Thoracic aorta (tissue), 2 donors: ENCODE results near the gene PHLDA1. TPM values are rescaled to one million over a fixed set of nuclear protein-coding genes. Genes with fewer than 3 reads are reported as not detected.
"Not testable (repeated sequence)": the region's sequence is repeated elsewhere in the genome, so short reads cannot be mapped to it uniquely, and the experiment has no call there.

Source experiments
- ATAC-seq: fragments of 150-250 bp; one replicate; pipeline ENCODE4 v1.8.0; 2017; ENCODE audit warnings: low read depth; ENCODE audit not compliant: insufficient number of reproducible peaks, low FRiP score
- DNase-seq: peaks from one replicate; pipeline ENCODE4 v3.0.0-alpha.2; 2020; ENCODE audit warnings: low spot score
- H3K27ac ChIP-seq, 2 donors: fragments of 200-600 bp; sonication (generic); 1 replicate in 1 of 2; 2 replicates in 1 of 2; pipeline ENCODE4 v1.5.1; 2016; ENCODE audit warnings: mild to moderate bottlenecking in 2 of 2, moderate library complexity in 2 of 2
- H3K27me3 ChIP-seq: fragments of 200-600 bp; sonication (generic); replicated peaks from 2 replicates; pipeline ENCODE4 v1.6.0; 2016; ENCODE audit warnings: mild to moderate bottlenecking; ENCODE audit not compliant: insufficient read depth
- H3K36me3 ChIP-seq: fragments of 200-600 bp; sonication (generic); one replicate; pipeline ENCODE4 v1.5.1; 2016
- H3K4me1 ChIP-seq, 2 donors: fragments of 200-600 bp; sonication (generic); 1 replicate in 1 of 2; 2 replicates in 1 of 2; pipeline versions ENCODE4 v1.5.1 to v1.6.0; 2016; ENCODE audit warnings: low read depth in 2 of 2, mild to moderate bottlenecking in 1 of 2; ENCODE audit not compliant: control insufficient read depth in 1 of 2
- H3K4me3 ChIP-seq: fragments of 200-600 bp; sonication (generic); 2 replicates; pipeline ENCODE4 v1.5.1; 2016; ENCODE audit warnings: mild to moderate bottlenecking
- H3K9me3 ChIP-seq: fragments of 200-600 bp; sonication (generic); 2 replicates; pipeline ENCODE4 v1.5.1; 2016
- CTCF ChIP-seq: fragments of 200-600 bp; sonication (generic); IDR thresholded peaks from one replicate; pipeline ENCODE4 v1.5.1; 2019; ENCODE audit warnings: antibody characterized with exemption
- total RNA-seq, 2 donors: library from RNA; depleted of rRNA; stranded (reverse); fragments of >200 nt; gene quantifications; one replicate each; pipeline versions ENCODE4 v1.1.0 to v1.2.3, GENCODE V29; 2016

The PHLDA1 gene
- total RNA-seq, 2 donors from 2014 or later, result 27.3 to 35.3 TPM

GRCh38 chr12:75985566-75985965, 46.0 kb downstream of the PHLDA1 start:
- Histone ChIP-seq H3K27me3 (no peaks in the 10 kb centered on the region), H3K4me1 (peaks cover 10 to 24% of the 10 kb centered on the region in 2 donors), H3K9me3 (no peaks in the 10 kb centered on the region), H3K36me3 (no peaks in the 10 kb centered on the region), H3K4me3 (no peak overlapping the region), H3K27ac (no peak overlapping the region)
- no peak for TF ChIP-seq CTCF
- DNase-seq, result no peak
- ATAC-seq, result no peak

- peaks cover 10 to 25% of the 10 kb centered on the region in 2 donors for H3K4me1 ChIP-seq
- H3K27me3 ChIP-seq, result no peaks in the 10 kb centered on the region
- DNase-seq (no peak), ATAC-seq (no peak)
- H3K36me3 ChIP-seq, result no peaks in the 10 kb centered on the region
- no peak for TF ChIP-seq CTCF
- no peak overlapping the region for H3K27ac ChIP-seq
- no peak overlapping the region for H3K4me3 ChIP-seq
- H3K9me3 ChIP-seq, result no peaks in the 10 kb centered on the region
Observed at GRCh38 chr12:75984577-75985182, 46.9 kb downstream of the PHLDA1 start.

DNA sequence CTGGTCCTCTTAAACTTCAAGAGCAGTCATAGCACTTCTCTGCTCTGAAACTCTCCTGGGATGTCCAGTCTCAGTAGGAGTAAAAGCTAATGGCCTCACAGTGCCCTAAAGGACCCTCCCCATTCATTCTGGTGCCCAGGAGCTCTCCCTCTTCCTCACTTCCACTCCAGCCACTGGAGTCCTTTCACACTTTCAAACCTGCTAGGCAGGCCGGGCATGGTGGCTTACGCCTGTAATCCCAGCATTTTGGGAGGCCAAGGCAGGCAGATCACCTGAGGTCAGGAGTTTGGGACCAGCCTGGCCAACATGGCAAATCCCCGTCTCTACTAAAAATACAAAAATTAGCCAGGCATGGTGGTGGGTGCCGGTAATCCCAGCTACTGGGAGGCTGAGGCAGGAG, 47.7 kb downstream of the PHLDA1 start:
- peak overlapping the region; percentile 70 for H3K4me3 ChIP-seq
- not testable (repeated sequence) for ATAC-seq, H3K27me3 ChIP-seq, H3K9me3 ChIP-seq, H3K36me3 ChIP-seq, DNase-seq
- H3K4me1 ChIP-seq, result peaks cover 10 to 34% of the 10 kb centered on the region in 2 donors
- H3K27ac ChIP-seq, result peak overlapping the region; percentile 8 to 16

GRCh38 chr12:75982979-75983660, 48.5 kb downstream of the PHLDA1 start:
- H3K9me3 ChIP-seq, result no peaks in the 10 kb centered on the region
- no peak for ATAC-seq
- peaks cover 17 to 41% of the 10 kb centered on the region in 2 donors for H3K4me1 ChIP-seq
- TF ChIP-seq CTCF, result no peak
- no peak for DNase-seq
- H3K36me3 ChIP-seq, result no peaks in the 10 kb centered on the region
- peak overlapping the region; percentile 9 to 16 for H3K27ac ChIP-seq
- peak overlapping the region; percentile 70 for H3K4me3 ChIP-seq
- H3K27me3 ChIP-seq, result no peaks in the 10 kb centered on the region

DNA sequence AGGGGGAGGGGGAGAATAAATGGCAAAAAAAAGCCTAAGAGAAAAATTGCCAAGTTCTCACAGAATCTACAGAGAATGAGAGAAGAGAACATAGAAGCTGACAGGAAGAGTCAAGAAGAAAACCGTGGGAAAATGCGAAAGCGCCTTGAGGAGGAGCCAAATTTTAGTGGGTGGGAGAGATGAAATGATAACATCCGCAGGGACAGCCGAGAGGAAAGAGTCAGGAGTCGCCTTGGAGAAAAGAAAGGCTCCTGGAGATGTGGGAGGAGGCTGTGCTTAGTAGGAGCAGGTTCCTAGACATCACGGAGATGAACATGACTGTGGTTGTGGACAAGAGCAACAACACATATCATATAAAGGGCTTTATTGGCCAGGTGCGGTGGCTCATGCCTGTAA, 49.4 kb downstream of the PHLDA1 start:
- no peaks in the 10 kb centered on the region for H3K27me3 ChIP-seq
- ATAC-seq, result no peak
- H3K27ac ChIP-seq, result no peak overlapping the region
- H3K9me3 ChIP-seq, result no peaks in the 10 kb centered on the region
- peaks cover 23 to 50% of the 10 kb centered on the region in 2 donors for H3K4me1 ChIP-seq
- peak overlapping the region; percentile 70 for H3K4me3 ChIP-seq
- TF ChIP-seq CTCF, result no peak
- H3K36me3 ChIP-seq, result no peaks in the 10 kb centered on the region
- no peak for DNase-seq
